Stimulated activated CD8-positive, alpha-beta memory T cell treated with anti-CD3 and anti-CD28 coated beads, Interleukin-12 subunit alpha, Interleukin-12 subunit beta, amount 100 ng/mL, for 1 hour (primary cell): Measurements from ENCODE around the gene PRKD1.

ENCODE experiments used
- DNase-seq: peaks from one replicate; pipeline ENCODE4 v3.0.0-alpha.2; 2020; ENCODE audit warnings: low read depth

The PRKD1 gene

GRCh38 chr14:29603696-29604095 lies 324.0 kb downstream of the PRKD1 start:
- no peak for DNase-seq

DNA sequence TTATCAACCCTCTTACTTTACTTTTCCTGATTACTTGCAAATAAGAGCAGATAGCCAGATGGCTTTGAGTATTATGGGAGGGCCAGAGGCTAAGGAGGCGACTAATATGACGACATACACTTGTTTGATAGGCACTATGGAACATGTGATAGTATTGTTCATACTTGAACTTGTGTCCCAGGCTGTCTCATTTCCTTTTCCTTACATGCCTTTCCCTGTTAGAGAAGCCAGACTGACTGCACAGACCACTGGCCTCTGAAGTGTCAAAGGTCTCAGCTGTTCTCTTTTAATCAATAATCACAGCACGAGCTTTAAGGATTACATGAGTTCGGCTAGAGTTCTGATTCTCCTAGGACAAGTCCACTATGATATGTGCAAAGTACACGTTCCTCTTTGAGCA lies 326.0 kb downstream of the PRKD1 start:
- no peak for DNase-seq

GRCh38 chr14:29587761-29588470 lies 339.7 kb downstream of the PRKD1 start:
- DNase-seq, result no peak

DNA sequence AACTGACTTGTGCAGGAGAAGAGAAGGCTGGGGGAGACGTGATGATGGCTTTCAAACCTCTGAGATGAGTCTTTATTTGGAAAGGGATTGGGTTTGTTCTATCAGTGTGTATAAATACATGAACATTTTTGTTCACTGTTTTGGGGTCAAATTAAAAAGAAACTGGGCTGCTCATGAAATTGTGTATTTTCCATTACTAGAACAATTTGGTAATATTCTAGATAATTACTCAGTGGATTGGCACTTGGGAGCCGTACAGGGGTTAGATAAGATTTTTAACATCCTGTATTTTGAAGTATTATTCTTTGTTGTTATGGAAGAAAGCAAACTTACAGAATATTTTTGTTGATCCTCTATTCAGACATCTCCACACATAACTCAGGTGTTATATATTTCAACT lies 340.6 kb downstream of the PRKD1 start:
- DNase-seq, result no peak

DNA sequence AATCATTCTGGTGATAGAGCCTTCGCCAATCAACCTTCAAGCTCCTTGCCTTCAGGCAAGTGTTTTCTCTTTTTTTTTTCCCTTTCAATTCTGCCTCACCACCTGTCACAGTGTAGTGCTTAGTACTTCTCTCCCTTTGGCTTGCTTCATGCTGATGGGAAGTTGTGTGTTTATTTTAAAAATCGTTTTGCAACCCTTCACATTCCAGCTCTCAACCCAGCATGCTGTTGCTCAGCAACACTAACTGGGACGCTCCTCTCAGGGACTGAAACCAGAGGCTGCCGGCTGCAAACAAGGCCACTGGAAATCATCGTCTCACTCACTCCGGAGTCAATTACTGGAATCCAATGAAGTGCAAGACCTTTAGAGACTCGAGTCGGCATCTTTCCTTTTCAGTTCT lies 342.7 kb downstream of the PRKD1 start:
- no peak for DNase-seq

- no peak for DNase-seq
Observed at GRCh38 chr14:29580763-29581162, 346.9 kb downstream of the PRKD1 start.

GRCh38 chr14:29579838-29580237 lies 347.8 kb downstream of the PRKD1 start:
- DNase-seq, result no peak

GRCh38 chr14:29576927-29577326 lies 350.7 kb downstream of the PRKD1 start:
- DNase-seq, result no peak

DNA sequence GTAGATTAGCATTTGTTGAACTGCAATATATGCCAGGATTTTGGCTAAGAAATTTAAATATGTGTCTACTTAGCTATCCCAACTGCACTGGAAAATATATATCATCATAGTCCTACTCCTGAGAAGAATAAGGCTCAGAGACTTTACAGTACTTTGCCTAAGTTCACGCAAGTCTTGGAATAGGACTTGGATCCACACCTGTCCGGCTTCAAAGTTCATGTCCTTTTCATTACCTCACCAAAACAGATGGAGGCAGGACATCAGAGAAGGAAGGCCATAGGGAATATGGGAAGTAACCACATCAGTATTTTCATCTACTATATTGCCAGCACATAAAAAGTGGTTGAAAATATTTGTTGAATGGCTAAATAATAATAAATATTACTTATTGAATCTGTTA lies 358.5 kb downstream of the PRKD1 start:
- DNase-seq, result no peak

DNA sequence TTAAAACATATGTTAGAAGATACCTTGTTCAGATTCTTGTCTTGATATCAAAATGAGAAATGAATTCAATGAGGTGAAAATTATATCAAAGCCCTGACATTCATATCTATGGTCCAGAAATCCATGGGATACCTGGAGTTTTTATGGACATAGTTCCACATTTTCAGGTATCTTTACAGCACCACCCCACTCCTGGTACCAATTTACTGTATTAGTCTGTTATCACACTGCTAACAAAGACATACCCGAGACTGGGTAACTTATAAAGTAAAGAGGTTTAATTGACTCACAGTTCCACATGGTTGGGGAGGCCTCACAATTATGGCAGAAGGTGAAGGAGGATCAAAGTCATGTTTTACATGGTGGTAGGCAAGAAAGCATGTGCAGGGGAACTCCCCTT lies 361.5 kb downstream of the PRKD1 start:
- no peak for DNase-seq

DNA sequence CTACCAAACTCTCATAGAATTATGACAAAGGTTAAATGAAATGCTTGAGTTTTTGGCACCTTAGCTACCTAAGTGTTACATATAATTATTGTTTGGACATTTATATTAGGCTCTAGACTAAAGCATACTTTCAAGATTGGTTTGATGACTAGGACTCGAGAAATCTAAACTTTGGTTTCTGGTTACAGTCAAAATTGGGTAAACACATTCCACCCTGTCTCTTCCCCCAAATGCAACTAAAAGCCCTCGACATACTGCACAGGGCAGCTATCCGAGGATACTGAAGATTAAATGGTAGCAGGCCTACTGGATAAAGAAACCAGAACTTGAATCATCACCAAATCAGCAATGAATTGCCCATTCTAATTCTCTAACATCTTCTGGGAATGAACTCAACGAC lies 369.1 kb downstream of the PRKD1 start:
- no peak for DNase-seq

- no peak for DNase-seq
Observed at GRCh38 chr14:29554335-29554734, 373.3 kb downstream of the PRKD1 start.

GRCh38 chr14:29553427-29553826 lies 374.2 kb downstream of the PRKD1 start:
- DNase-seq, result no peak

- no peak for DNase-seq
Observed at GRCh38 chr14:29548948-29549370, 378.7 kb downstream of the PRKD1 start.

GRCh38 chr14:29545714-29546113 lies 381.9 kb downstream of the PRKD1 start:
- DNase-seq, result no peak

- no peak for DNase-seq
Observed at GRCh38 chr14:29536886-29537511, 390.6 kb downstream of the PRKD1 start.

DNA sequence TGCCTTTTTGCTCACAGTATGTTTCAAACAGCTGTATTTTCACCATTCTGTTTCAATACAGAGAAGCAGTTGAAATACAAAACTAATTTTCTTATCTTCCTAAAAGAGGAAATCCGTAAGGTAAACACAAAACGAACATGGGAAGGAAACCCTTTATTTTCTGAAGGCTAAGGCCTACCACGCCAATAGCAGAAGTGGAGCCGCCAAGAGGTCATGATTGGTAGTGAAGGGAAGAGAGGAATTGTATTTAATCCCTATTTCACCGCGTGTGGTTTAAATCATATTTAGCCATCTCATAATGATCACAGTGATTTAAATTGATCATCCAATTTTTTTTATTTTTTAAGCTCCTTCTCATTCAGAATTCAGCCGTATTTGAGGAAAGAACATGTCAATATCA lies 398.2 kb downstream of the PRKD1 start:
- DNase-seq, result no peak

GRCh38 chr14:29528889-29529288 lies 398.8 kb downstream of the PRKD1 start:
- no peak for DNase-seq

DNA sequence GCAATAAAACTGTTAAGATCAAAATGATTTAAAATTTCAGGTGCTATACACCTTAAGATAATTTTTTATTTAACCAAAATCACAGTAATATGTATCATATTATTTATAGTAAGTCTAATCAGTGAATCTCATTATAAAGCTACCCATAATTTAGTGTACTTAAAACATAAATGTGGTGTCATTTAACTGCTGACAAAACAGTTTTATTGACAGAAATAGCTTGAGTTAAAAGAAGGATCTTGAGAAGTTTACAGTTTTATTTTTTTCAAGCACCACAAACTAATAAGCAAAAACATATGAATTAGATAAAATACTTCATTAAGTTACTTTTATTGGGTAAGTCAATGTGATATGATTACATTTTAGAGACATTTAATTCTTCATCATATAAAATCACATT lies 400.4 kb downstream of the PRKD1 start:
- DNase-seq, result no peak
